Brain microvascular endothelial cell (primary cell): ENCODE data around the gene PRKCQ.

ENCODE experiments used
- DNase-seq: peaks from one replicate; pipeline ENCODE4 v3.0.0-alpha.2; 2020
- H3K27ac ChIP-seq: fragments of 250-450 bp; sonication (Bioruptor Pico); 2 replicates; pipeline ENCODE4 v1.5.1; 2020; ENCODE audit warnings: mild to moderate bottlenecking, moderate library complexity
- H3K27me3 ChIP-seq: fragments of 250-450 bp; sonication (Bioruptor Pico); replicated peaks from 2 replicates; pipeline ENCODE4 v1.5.1; 2020; ENCODE audit warnings: mild to moderate bottlenecking
- H3K36me3 ChIP-seq: fragments of 250-450 bp; sonication (Bioruptor Pico); replicated peaks from 2 replicates; pipeline ENCODE4 v1.5.1; 2020; ENCODE audit warnings: mild to moderate bottlenecking
- H3K4me3 ChIP-seq: 2 replicates; pipeline ENCODE4 v1.5.1; 2011; ENCODE audit warnings: low read depth, mild to moderate bottlenecking, control low read depth, low read length, moderate library complexity
- CTCF ChIP-seq: IDR thresholded peaks from 2 replicates; pipeline ENCODE4 v1.5.1; 2011; ENCODE audit warnings: low read depth, mild to moderate bottlenecking, moderate library complexity, low read length, control low read depth, inconsistent platforms; ENCODE audit errors: missing control alignments
- in situ Hi-C: cut with HindIII; loops from 2 replicates; pipeline ENCODE4 v1.10.0; 2017; ENCODE audit warnings: low sequenced_read_pairs, low pct_ligation_motif_present

The PRKCQ gene

DNA sequence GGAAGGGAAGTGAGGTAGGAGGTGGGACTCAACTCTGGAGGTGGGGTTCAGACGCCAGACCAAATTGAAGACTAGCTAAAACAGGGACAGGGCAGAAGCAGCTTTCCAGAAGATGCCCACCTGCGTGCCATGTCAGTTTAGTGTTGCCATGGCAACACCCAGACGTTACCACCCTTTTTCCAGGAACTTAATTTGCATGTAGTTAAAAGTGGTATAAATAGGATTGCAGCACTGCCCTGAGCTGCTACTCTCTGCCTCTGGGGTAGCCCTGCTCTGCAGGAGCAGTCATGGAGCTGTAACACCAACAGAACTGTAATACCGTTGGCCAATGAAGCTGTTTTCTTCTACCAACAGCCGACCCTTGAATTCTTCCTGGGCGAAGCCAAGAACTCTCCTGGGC, 93.8 kb downstream of the PRKCQ start:
- in situ Hi-C loops: no loop called here
- Histone ChIP-seq H3K36me3 (no peaks in the 10 kb centered on the region), H3K27me3 (no peaks in the 10 kb centered on the region), H3K4me3 (no peak overlapping the region), H3K27ac (no peak overlapping the region)
- DNase-seq: no peak
- no peak for TF ChIP-seq CTCF

- H3K36me3 ChIP-seq: no peaks in the 10 kb centered on the region
- TF ChIP-seq CTCF: no peak
- no peak for DNase-seq
- no peak overlapping the region for H3K4me3 ChIP-seq
- no peaks in the 10 kb centered on the region for H3K27me3 ChIP-seq
- H3K27ac ChIP-seq: no peak overlapping the region
- in situ Hi-C loops: no loop called here
Measured at GRCh38 chr10:6482737-6483357, 97.2 kb downstream of the PRKCQ start.

- no peaks in the 10 kb centered on the region for H3K36me3 ChIP-seq
- H3K27ac ChIP-seq: no peak overlapping the region
- no peak for TF ChIP-seq CTCF
- no peak for DNase-seq
- no peaks in the 10 kb centered on the region for H3K27me3 ChIP-seq
- in situ Hi-C loops: no loop called here
- H3K4me3 ChIP-seq: no peak overlapping the region
Measured at GRCh38 chr10:6478722-6479121, 101.4 kb downstream of the PRKCQ start.

- in situ Hi-C loops: no loop called here
- no peaks in the 10 kb centered on the region for H3K36me3 ChIP-seq
- no peak overlapping the region for H3K27ac ChIP-seq
- no peaks in the 10 kb centered on the region for H3K27me3 ChIP-seq
- no peak overlapping the region for H3K4me3 ChIP-seq
- no peak for DNase-seq
- no peak for TF ChIP-seq CTCF
Measured at GRCh38 chr10:6476989-6477388, 103.1 kb downstream of the PRKCQ start.

DNA sequence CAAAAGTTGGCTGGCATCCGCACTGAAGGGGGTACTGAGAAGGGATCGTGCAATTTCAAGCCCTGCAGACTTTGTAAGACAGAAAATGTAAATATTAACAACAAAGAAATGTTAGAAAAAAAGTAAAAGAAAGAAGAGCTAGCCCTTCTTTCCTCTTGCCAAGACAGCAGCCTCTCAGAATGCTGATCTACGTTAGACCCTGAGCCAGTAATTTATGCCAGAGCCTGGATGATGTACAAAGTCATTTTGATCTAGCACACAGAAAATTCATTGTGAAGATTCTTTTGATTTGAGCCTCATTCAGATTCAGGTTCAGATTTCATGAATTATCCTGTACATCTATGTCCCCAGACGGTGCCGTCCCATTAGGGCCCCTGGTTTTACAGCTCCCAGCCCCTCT, 105.2 kb downstream of the PRKCQ start:
- no peak for DNase-seq
- Histone ChIP-seq H3K27me3 (no peaks in the 10 kb centered on the region), H3K36me3 (no peaks in the 10 kb centered on the region), H3K4me3 (no peak overlapping the region), H3K27ac (no peak overlapping the region)
- no peak for TF ChIP-seq CTCF
- in situ Hi-C loops: no loop called here

DNA sequence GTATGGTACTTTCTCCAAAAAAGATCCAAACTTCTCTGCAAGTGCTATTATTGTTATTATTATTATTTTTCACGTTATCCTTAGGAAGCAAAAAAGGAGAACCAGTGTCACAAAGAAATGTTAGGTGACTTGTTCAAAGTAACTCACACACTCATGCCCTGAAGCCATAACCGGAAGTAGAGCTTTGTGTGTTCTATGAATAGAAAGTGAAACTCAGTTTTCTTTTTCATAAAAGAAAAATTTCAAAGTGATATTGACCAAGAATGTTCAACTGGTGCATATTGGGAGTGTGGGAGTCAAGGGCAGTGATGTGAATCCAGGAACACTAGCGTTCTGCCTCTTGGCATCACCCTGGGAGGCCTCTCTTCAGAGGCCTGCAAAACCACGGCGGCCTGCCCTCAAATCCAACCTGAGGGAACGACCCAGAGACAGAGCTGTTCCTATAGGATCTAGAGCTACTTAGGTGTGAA, 106.1 kb downstream of the PRKCQ start:
- no peak overlapping the region for H3K4me3 ChIP-seq
- DNase-seq: no peak
- no peaks in the 10 kb centered on the region for H3K27me3 ChIP-seq
- no peak overlapping the region for H3K27ac ChIP-seq
- no peak for TF ChIP-seq CTCF
- H3K36me3 ChIP-seq: no peaks in the 10 kb centered on the region
- in situ Hi-C loops: no loop called here
